ENCODE results near the gene MAGI2.

The MAGI2 gene

GRCh38 chr7:78066599-78066998, 1386.9 kb downstream of the MAGI2 start:
- DNase-seq, result no peak

- no peak for DNase-seq
Observed at GRCh38 chr7:78063758-78064157, 1389.7 kb downstream of the MAGI2 start.

DNA sequence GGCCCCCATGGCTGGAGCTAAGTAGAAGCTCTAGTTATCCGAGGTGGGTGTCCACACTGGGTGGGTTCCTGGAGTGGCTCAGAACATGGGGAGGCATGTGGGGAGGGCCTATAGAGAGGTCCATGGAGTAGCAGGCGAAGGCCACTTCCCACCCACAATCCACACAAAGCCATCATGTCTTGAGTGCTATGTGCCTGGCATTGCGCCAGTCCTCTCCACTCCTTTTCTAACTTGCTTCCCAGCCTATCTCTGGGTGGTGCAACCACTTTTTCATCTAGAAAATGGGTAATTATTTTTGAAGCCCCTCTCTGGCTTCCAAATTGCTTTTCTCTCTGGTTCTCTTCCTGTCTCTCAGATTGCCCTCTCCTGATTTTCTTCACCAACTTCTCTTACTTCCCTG, 1391.3 kb downstream of the MAGI2 start:
- no peak for DNase-seq

- no peak for DNase-seq
Observed at GRCh38 chr7:78057571-78057970, 1395.9 kb downstream of the MAGI2 start.

- DNase-seq, result no peak
Observed at GRCh38 chr7:78055599-78055998, 1397.9 kb downstream of the MAGI2 start.

GRCh38 chr7:78055001-78055573, 1398.4 kb downstream of the MAGI2 start:
- DNase-seq, result no peak

DNA sequence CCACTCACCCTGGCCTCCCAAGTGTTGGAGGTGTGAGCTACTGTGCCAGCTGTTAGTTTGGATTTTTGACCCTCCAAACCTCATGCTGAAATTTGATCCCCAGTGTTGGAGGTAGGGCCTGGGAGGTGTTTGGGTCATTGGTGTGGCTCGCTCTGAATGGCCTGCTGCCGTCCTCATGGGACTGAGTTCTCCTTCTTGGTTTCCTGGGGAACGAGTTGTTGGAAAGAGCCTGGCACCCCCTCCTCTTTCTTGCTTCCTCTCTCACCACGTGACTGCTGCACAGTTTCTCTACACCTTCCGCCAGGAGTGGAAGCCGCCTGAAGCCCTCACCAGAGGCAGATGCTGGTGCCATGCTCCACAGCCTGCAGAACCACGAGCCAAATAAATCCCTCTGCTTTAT, 1401.4 kb downstream of the MAGI2 start:
- DNase-seq, result no peak

GRCh38 chr7:78047800-78048199, 1405.7 kb downstream of the MAGI2 start:
- DNase-seq, result no peak

- no peak for DNase-seq
Observed at GRCh38 chr7:78043159-78043558, 1410.3 kb downstream of the MAGI2 start.

DNA sequence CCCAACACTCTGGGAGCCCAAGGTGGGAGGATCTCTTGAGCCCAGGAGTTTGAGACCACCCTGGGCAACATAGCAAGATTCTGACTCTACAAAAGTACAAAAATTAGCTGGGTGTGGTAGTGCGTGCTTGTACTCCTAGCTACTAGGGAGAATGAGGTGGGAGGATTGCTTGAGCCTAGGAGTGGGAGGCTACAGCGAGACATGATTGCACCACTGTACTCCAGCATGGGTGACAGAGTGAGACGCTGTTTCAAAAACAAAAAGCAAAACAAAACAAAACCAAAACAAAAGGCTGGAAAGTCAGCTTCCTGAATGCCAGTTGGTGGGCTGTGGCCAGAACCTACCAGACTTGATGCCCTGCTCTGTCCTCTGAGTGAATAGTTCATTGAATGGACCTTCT, 1412.0 kb downstream of the MAGI2 start:
- DNase-seq, result no peak

DNA sequence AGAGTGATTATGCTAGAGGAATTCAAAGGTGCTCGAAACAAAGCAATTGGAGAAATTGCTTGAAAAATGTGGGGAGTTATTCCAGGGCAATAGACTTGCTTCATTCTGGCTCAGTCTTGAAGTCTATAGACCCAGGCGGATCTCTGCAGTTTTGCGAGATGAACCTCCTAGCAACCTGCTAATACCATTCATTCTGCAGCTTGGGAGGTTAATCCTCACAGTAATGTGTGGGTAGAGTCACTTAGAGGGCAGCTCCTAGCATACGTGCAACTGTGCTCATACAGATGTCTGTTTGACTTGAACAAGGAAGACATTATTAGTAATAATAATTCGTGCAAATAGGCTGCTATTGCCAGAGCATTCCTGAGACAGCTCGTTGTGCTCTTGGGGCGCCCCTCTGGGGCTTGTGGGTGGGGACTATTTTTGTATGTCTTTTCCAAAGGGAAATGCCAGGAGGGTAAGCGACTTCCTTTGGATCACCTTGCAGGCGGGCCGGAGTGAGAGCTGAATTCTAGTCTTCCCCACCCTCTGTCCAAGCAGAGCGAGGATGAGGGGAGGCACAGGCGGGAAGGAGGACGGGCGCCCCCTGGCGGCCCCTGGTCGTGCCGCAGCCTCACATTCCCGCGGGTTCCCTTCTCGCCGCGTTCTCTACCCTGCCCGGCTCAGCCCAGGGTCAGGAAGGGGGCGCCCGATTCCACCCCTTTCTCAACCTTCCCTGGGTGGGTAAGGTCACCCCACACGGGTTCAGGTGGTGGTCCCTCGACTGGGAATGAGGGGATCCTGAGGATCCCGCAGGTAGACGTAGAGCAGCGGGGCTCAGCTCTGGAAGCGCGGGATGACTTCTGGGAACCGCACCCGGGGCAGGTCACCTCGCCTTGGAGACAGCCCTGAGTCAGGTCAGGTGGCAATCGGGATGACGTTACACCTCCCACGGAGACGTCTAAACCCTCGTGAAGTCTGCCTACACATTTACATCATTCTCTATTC, 1413.4 kb downstream of the MAGI2 start:
- no peak for DNase-seq

DNA sequence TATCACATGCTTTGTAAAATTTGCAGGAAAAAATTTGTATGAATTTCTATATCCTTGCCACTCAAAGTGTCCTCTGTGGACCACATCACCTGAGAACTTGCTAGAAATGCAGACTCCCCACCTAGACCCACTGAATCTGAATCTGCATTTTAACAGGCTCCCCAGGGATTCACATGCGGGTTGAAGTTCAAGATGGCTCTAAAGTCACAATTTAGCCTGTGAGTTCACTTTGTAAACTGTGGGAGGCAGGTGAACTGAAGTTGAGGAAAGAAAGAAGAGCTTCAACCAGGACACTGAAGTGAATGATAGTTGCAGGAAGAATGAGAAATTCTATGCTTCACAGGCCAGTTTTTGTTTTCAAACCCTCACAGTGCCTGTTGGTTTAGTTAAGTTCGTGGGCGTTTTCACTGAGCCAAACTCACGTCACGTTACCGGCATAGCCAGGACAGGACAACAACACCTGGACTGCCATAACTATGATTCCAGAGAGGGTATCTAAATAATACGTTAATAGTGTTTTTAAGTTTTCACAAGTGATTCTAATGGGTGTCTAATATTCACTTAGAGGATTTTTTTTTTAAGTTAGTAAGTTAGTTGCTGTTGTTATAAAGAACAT, 1414.9 kb downstream of the MAGI2 start:
- no peak for DNase-seq

- no peak for DNase-seq
Observed at GRCh38 chr7:78037603-78038002, 1415.9 kb downstream of the MAGI2 start.

DNA sequence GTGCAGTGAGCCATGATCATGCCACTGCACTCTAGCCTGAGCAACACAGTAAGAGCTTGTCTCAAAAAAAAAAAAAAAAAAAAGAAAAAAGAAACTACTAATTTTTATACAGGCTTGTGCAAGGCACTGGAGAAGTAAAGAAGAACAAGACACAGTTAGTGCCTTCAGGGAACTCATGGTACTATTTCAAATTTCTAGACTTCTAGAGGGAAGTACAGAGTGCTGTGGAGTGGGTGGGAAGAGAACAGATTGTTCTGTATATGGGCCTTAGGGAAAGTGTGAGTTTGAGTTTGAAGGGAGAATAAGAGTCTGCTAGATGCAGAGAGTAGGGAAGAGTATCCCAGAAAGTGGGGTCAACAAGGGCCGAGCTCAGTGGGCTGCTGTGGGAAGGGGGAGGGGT, 1420.1 kb downstream of the MAGI2 start:
- DNase-seq, result no peak

DNA sequence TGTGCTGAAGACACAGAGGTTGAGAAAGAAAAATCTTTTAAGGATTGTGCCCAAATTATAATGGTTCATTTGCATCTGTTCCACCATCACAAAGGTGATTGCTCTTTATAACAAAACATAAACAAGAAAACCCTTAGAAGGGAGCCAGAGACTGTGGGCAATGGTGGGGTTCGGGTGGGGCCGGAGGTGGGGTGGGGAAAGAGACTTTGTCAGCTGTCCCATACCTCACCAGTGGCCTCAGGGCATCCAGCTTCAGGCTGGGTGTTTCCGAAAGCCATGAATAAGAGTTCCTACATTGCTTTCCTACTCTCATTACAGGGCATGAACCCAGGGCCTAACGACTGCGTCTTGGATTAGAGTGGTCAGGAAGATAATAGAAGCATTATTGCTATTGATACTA, 1427.0 kb downstream of the MAGI2 start:
- no peak for DNase-seq

GRCh38 chr7:78024591-78024990, 1428.9 kb downstream of the MAGI2 start:
- DNase-seq, result no peak

GRCh38 chr7:78023191-78023590, 1430.3 kb downstream of the MAGI2 start:
- no peak for DNase-seq

DNA sequence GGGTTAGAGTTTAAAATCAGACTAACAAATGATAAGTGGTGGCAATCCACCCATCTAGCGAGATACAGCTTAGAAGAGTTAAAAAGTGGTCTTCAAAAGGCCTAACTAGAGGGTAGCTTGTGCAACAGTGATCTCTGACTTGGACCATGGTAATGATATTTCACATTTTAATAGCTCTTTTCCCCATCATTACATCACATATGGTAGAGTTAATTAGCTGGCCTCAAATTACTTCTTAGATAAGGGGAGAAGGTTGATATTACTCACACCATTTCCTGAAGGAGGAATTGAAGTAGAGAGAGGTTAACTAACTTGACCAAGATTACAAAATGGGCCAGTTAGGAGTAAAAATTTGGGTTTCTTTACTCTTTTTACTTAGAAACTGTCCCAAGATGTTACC, 1431.3 kb downstream of the MAGI2 start:
- DNase-seq, result no peak

DNA sequence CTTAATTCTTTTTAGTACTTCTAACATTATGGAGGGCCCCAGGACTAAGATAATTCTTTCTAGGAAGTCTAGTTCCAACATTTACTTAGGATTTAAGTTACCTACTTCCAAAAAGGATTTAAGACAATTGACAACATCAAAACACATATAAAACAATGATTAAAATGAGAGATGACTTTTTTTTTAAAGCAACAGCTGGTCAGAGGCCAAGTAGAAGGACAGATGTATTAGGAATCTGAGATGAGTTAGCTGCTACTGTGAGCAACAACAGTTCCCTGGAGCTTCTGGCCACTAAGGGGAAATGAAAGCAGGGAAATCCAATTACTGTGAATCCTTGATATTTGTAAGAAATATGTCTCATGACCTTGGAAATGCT, 1432.6 kb downstream of the MAGI2 start:
- peak; percentile 21 for DNase-seq

DNA sequence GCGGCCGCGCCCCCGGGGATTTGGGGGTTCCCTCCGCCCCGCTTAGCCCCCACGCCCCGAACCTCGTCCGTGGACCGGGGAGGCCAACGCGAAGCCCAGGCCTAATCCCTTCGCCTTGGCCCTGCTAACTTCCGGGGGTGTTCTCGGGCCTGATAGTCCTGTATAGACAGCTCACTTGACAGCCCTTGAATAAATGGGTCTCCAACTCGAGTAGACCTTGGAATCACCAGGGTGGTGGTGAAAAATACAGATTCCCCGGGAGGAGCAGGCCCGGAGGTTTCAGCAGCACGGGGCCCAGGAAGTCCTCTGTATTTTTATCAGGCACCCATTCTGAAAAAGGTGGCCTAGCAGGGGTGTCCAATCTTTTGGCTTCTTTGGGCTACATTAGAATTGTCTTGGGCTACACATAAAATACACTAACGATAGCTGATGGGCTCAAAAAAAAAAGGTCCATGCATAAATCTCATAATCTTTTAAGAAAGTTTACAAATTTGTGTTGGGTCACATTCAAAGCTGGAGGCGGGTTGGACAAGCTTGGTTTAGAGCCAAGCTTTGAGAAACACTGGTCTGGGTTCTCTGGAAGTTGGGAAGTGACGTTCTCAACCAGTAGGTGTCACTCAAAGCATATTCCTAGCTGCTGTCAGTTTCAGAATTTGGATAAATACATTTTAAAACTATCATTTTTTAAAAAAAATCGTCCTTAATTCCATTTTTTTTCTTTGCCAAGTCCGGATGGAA, 1433.2 kb downstream of the MAGI2 start:
- DNase-seq, result peak; percentile 87

- peak; percentile 88 for DNase-seq
Observed at GRCh38 chr7:78019447-78020135, 1433.9 kb downstream of the MAGI2 start.

Data from fibroblast of skin of back (primary cell).